HG03064 (cell line): ENCODE results near the gene CDH4.

Source experiments
- ATAC-seq: cut with Tn5 transposase; IDR thresholded peaks from one replicate; pipeline ENCODE4 v1.9.1; 2021; ENCODE audit warnings: low read depth; ENCODE audit not compliant: unreplicated experiment

Gene CDH4

GRCh38 chr20:61251529-61252393, at the start of gene CDH4:
TSS of gene CDH4 (plus strand) at chr20:61252261.
- ATAC-seq: no peak

GRCh38 chr20:61203320-61203719, 48.7 kb upstream of the CDH4 start:
- ATAC-seq: no peak

GRCh38 chr20:61204206-61204605, 47.9 kb upstream of the CDH4 start:
- ATAC-seq: no peak

GRCh38 chr20:61205769-61206168, 46.3 kb upstream of the CDH4 start:
- ATAC-seq: no peak

- no peak for ATAC-seq
Observed at GRCh38 chr20:61210862-61211261, 41.2 kb upstream of the CDH4 start.

- ATAC-seq: no peak
Observed at GRCh38 chr20:61217848-61218247, 34.2 kb upstream of the CDH4 start.

GRCh38 chr20:61219021-61219431, 33.0 kb upstream of the CDH4 start:
- ATAC-seq: no peak

- no peak for ATAC-seq
Observed at GRCh38 chr20:61220131-61220530, 31.9 kb upstream of the CDH4 start.

- ATAC-seq: no peak
Observed at GRCh38 chr20:61220626-61221325, 31.3 kb upstream of the CDH4 start.

- no peak for ATAC-seq
Observed at GRCh38 chr20:61222699-61223098, 29.4 kb upstream of the CDH4 start.

- no peak for ATAC-seq
Observed at GRCh38 chr20:61223121-61223520, 28.9 kb upstream of the CDH4 start.

GRCh38 chr20:61230166-61230565, 21.9 kb upstream of the CDH4 start:
- ATAC-seq: no peak

- no peak for ATAC-seq
Observed at GRCh38 chr20:61233590-61233989, 18.5 kb upstream of the CDH4 start.

GRCh38 chr20:61234224-61234890, 17.7 kb upstream of the CDH4 start:
- no peak for ATAC-seq

- no peak for ATAC-seq
Observed at GRCh38 chr20:61236713-61237112, 15.3 kb upstream of the CDH4 start.

- no peak for ATAC-seq
Observed at GRCh38 chr20:61238813-61239212, 13.2 kb upstream of the CDH4 start.

GRCh38 chr20:61240814-61241213, 11.2 kb upstream of the CDH4 start:
- no peak for ATAC-seq

GRCh38 chr20:61244213-61244612, 7.8 kb upstream of the CDH4 start:
- no peak for ATAC-seq

- no peak for ATAC-seq
Observed at GRCh38 chr20:61246269-61246668, 5.8 kb upstream of the CDH4 start.

- ATAC-seq: no peak
Observed at GRCh38 chr20:61249626-61250025, 2.4 kb upstream of the CDH4 start.

GRCh38 chr20:61252601-61253263, 671 bp downstream of the CDH4 start:
- ATAC-seq: no peak
